Hepatocyte (in vitro differentiated cells): ENCODE data around the gene RBKS. TPM values are rescaled to one million over a fixed set of nuclear protein-coding genes. Genes with fewer than 3 reads are reported as not detected.

Source experiments
- DNase-seq: peaks from one replicate; pipeline ENCODE4 v3.0.0-alpha.2; 2016; ENCODE audit warnings: low spot score
- H2AFZ ChIP-seq: fragments of 200-600 bp; sonication (generic); 2 replicates; pipeline ENCODE4 v1.6.0; 2016; ENCODE audit warnings: antibody characterized with exemption, mild to moderate bottlenecking
- H3K27ac ChIP-seq: fragments of 200-600 bp; sonication (generic); 2 replicates; pipeline ENCODE4 v1.5.1; 2016; ENCODE audit warnings: mild to moderate bottlenecking
- H3K27me3 ChIP-seq: fragments of 200-600 bp; sonication (generic); 2 replicates; pipeline ENCODE4 v1.6.1; 2016
- H3K36me3 ChIP-seq: fragments of 200-600 bp; sonication (generic); replicated peaks from 2 replicates; pipeline ENCODE4 v1.5.1; 2016; ENCODE audit warnings: low read depth; ENCODE audit not compliant: insufficient read depth
- H3K4me1 ChIP-seq: fragments of 200-600 bp; sonication (generic); 2 replicates; pipeline ENCODE4 v1.5.1; 2016; ENCODE audit warnings: mild to moderate bottlenecking, moderate library complexity; ENCODE audit not compliant: insufficient read depth
- H3K4me2 ChIP-seq: fragments of 200-600 bp; sonication (generic); 2 replicates; pipeline ENCODE4 v1.6.0; 2016
- H3K4me3 ChIP-seq: fragments of 200-600 bp; sonication (generic); 2 replicates; pipeline ENCODE4 v1.5.1; 2016; ENCODE audit warnings: mild to moderate bottlenecking
- H3K79me2 ChIP-seq: fragments of 200-600 bp; sonication (generic); 2 replicates; pipeline ENCODE4 v1.6.0; 2017; ENCODE audit warnings: mild to moderate bottlenecking
- H3K9me2 ChIP-seq: fragments of 200-600 bp; sonication (generic); replicated peaks from 2 replicates; pipeline ENCODE4 v1.6.0; 2017; ENCODE audit warnings: mild to moderate bottlenecking; ENCODE audit not compliant: insufficient read depth
- H3K9me3 ChIP-seq: fragments of 200-600 bp; sonication (generic); 2 replicates; pipeline ENCODE4 v1.5.1; 2016; ENCODE audit warnings: low read depth, mild to moderate bottlenecking
- H4K20me1 ChIP-seq: fragments of 200-600 bp; sonication (generic); 2 replicates; pipeline ENCODE4 v1.6.0; 2016; ENCODE audit warnings: mild to moderate bottlenecking; ENCODE audit not compliant: insufficient read depth, poor library complexity, severe bottlenecking
- CTCF ChIP-seq: fragments of 200-600 bp; sonication (generic); IDR thresholded peaks from 2 replicates; pipeline ENCODE4 v1.5.1; 2016; ENCODE audit warnings: antibody characterized with exemption, mild to moderate bottlenecking; ENCODE audit not compliant: poor library complexity
- EZH2 ChIP-seq: fragments of 200-600 bp; sonication (generic); IDR thresholded peaks from 2 replicates; pipeline ENCODE4 v1.6.1; 2016; ENCODE audit warnings: antibody characterized with exemption, mild to moderate bottlenecking, borderline replicate concordance
- EZH2phosphoT487 ChIP-seq: fragments of 200-600 bp; sonication (generic); IDR thresholded peaks from one replicate; pipeline ENCODE4 v1.6.1; 2018; ENCODE audit warnings: antibody characterized with exemption, mild to moderate bottlenecking, low read depth, moderate library complexity; ENCODE audit not compliant: unreplicated experiment, severe bottlenecking
- WGBS: methylation state at CpG from one replicate; pipeline ENCODE4 v1.1.6; 2016; ENCODE audit warnings: low lambda C conversion rate; ENCODE audit errors: missing lambda C conversion rate; 5-methylcytosine and 5-hydroxymethylcytosine counted together
- polyA plus RNA-seq: library from polyadenylated mRNA; unstranded; fragments of >200 nt; fragmentation: Nextera tagmentation; extraction: Ambion mirVana; gene quantifications from 2 replicates; pipeline ENCODE4 v1.2.1, GENCODE V29; 2016
- total RNA-seq: library from RNA; depleted of rRNA; stranded (reverse); fragments of >200 nt; gene quantifications from 2 replicates; pipeline ENCODE4 v1.2.3, GENCODE V29; 2014

Gene RBKS
- total and polyA plus RNA-seq, 2 experiments from 2014 or later, result 5.5 to 7.2 TPM

- no peaks in the 10 kb centered on the region for H3K27me3 ChIP-seq
- H3K9me2 ChIP-seq, result no peaks in the 10 kb centered on the region
- no peak for DNase-seq
- no peak overlapping the region for H3K4me3 ChIP-seq
- no peak overlapping the region for H3K4me2 ChIP-seq
- TF ChIP-seq EZH2phosphoT487 (no peak), CTCF (no peak), EZH2 (no peak)
- H3K36me3 ChIP-seq, result no peaks in the 10 kb centered on the region
- no peaks in the 10 kb centered on the region for H3K9me3 ChIP-seq
- 100% methylated on average over 2 of the region's 2 CpGs for WGBS
- H2AFZ ChIP-seq, result no peak overlapping the region
- H3K4me1 ChIP-seq, result peaks cover 8% of the 10 kb centered on the region
- H4K20me1 ChIP-seq, result no peaks in the 10 kb centered on the region
- no peak overlapping the region for H3K27ac ChIP-seq
- H3K79me2 ChIP-seq, result no peaks in the 10 kb centered on the region
These were observed 87.1 kb downstream of the RBKS start for GRCh38 chr2:27803046-27803445.

GRCh38 chr2:27802547-27802946 is 87.6 kb downstream of the RBKS start:
- 92% methylated on average over 6 of the region's 6 CpGs for WGBS
- TF ChIP-seq EZH2, result no peak
- TF ChIP-seq CTCF, result no peak
- TF ChIP-seq EZH2phosphoT487, result no peak

GRCh38 chr2:27800856-27801255 is 89.3 kb downstream of the RBKS start:
- no peak for TF ChIP-seq EZH2phosphoT487
- no peak for TF ChIP-seq EZH2
- no peak for TF ChIP-seq CTCF
- 96% methylated on average over 6 of the region's 6 CpGs for WGBS
- H3K4me1 ChIP-seq, result peaks cover 8% of the 10 kb centered on the region

More at GRCh38 chr2:27802547-27802946, 87.6 kb downstream of the RBKS start:
- H3K9me3 ChIP-seq, result no peaks in the 10 kb centered on the region
- no peak for DNase-seq
- H3K79me2 ChIP-seq, result no peaks in the 10 kb centered on the region
- H3K4me3 ChIP-seq, result no peak overlapping the region
- no peaks in the 10 kb centered on the region for H3K27me3 ChIP-seq
- H3K4me2 ChIP-seq, result no peak overlapping the region
- H4K20me1 ChIP-seq, result no peaks in the 10 kb centered on the region
- H3K27ac ChIP-seq, result no peak overlapping the region
- no peaks in the 10 kb centered on the region for H3K36me3 ChIP-seq
- H2AFZ ChIP-seq, result no peak overlapping the region
- H3K4me1 ChIP-seq, result peaks cover 8% of the 10 kb centered on the region
- H3K9me2 ChIP-seq, result no peaks in the 10 kb centered on the region

GRCh38 chr2:27799646-27800010 is 90.6 kb downstream of the RBKS start:
- Histone ChIP-seq H3K4me2 (no peak overlapping the region), H3K4me3 (no peak overlapping the region), H2AFZ (no peak overlapping the region), H3K27me3 (no peaks in the 10 kb centered on the region), H3K4me1 (peaks cover 8% of the 10 kb centered on the region), H3K9me3 (no peaks in the 10 kb centered on the region), H3K79me2 (no peaks in the 10 kb centered on the region), H3K36me3 (no peaks in the 10 kb centered on the region), H3K9me2 (no peaks in the 10 kb centered on the region), H3K27ac (peak overlapping the region; percentile 91), H4K20me1 (no peaks in the 10 kb centered on the region)
- WGBS, result 90% methylated on average over 4 of the region's 4 CpGs
- TF ChIP-seq EZH2phosphoT487 (no peak), EZH2 (no peak), CTCF (no peak)
- no peak for DNase-seq

More at GRCh38 chr2:27800856-27801255, 89.3 kb downstream of the RBKS start:
- Histone ChIP-seq H3K9me3 (no peaks in the 10 kb centered on the region), H3K4me3 (no peak overlapping the region), H3K27ac (no peak overlapping the region), H2AFZ (no peak overlapping the region), H3K9me2 (no peaks in the 10 kb centered on the region), H4K20me1 (no peaks in the 10 kb centered on the region), H3K79me2 (no peaks in the 10 kb centered on the region), H3K27me3 (no peaks in the 10 kb centered on the region), H3K36me3 (no peaks in the 10 kb centered on the region), H3K4me2 (no peak overlapping the region)
- DNase-seq, result no peak
